ENCODE results near the gene PARK7.

Gene PARK7

DNA sequence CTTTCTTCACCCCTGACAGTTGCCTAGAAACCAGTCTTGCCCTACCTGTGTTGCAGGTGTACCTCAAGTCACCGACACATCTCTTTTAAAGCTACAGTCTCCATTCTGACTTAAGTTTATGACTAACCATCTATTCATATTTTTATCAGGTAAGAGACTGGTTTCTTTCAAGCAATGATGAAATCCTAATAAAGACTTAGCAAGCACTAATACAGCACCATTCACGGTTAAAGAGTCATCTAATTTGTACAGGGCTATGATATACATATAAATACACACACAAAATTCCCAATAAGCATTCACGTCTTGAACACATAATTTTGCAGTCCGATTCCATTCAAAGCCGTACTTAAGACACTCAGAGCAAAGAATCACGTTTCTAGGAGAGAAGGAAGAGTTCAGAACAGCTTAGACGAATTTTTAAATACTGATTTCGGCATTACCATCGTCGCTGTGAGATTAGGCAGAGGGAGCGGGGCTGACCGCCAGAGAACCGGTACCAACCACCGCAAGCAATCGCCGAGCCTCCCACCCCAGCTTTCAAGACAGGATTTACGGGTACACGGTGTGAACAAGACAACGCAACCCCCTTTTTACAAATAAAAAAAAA is 63.7 kb downstream of the PARK7 start:
- DNase-seq, result no peak

DNA sequence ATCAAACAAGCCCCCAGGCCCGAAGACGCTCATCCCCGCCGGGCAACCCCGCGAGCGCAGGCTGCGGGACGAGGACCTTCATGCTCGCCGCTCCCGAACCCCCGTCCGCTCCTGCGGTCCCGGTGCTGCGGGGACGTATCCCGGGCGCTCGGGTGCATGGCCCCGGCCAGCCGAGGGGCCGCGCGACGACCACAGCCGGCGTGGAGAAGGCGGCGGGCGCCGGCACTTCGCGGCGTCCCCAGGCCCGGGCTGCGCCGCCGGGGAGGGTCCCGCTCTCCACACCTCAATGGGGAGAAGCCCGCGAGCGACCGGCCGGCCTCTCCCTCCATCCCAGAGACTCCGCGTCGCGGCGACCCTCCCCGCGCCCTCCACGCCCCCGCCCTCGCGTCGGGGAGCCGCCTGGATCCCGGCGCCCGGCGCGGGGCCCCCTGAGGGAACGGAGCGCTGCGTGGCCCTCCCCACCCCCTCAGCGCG is 64.2 kb downstream of the PARK7 start:
- no peak for DNase-seq

DNA sequence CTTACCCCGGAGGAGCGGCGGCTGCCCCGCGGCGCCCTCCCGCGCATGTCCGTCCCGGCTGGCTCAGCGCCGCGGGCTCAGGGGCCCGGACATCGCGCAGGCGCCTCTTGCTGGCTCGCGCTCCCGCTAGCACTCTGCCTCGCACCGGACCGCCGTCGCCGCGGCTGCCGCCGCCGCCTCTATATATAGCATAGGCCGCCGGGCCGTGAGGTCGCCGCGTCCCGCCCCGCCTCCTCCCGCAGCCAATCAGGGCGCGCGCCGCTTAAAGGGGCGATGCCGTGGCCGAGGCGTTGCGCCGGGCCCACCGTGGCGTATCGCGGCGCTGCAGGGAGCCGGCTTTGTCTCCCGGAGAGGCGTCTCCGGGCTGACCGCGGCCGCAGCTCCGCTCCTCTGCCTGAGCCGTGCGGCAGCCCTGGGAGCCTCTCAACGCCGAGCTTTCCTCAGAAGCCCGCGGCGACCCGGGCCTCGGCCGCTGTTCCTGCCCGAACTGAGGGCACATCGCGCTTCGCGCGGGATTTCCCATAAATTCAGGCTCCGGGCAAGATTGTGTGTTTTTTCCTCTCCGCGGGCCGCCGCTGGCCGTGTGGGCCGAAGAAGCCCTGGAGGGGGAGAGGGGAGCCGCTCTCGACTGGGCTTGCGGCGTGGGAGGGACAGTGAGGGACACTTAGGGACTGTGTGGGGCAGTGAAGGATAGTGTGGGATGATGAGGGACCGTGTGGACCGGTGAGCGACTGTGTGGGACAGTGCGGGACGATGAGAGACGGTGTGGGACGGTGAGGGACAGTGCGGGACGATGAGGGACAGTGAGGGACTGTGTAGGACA is 64.9 kb downstream of the PARK7 start, which contains the start of gene ERRFI1:
TSS of gene ERRFI1 (minus strand) at position 157 of the 823 bp plus-strand sequence. CDS start 10,690 bp downstream, outside the sequence.
- DNase-seq, result peak; percentile 13

DNA sequence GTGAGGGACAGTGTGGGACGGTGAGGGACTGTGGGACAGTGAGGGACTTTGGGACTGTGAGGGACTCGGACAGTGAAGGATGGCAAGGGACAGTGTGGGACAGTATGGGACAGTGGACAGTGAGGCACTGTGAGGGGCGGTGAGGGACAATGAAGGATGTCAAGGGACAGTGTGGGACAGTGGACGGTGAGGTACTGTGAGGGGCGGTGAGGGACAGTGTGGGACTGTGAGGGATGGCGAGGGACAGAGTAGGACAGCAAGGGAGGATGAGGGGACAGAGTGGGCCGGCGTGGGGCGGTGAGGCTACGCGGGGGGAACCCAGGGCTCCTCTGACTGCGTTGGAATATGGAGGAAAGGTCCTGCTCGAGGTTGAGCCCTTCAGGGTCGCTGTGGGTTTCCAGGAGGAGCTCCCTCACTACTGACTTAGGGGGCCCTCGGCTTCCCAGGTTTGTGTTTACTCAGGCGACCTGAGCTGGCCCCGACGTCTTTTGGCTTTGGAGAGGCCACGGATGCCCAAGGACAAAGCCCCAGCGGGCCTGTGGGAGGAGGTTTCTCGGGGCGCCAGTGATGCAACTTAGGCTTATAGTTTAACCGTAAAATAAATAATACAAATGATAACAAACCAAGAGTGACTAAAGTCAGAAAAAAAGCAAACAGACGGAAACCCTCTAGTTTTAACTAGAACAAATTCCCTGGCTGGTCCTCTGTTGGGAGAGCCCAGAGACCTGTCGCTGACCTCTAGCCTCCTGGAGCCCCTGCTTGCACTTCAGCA is 65.7 kb downstream of the PARK7 start:
- no peak for DNase-seq

DNA sequence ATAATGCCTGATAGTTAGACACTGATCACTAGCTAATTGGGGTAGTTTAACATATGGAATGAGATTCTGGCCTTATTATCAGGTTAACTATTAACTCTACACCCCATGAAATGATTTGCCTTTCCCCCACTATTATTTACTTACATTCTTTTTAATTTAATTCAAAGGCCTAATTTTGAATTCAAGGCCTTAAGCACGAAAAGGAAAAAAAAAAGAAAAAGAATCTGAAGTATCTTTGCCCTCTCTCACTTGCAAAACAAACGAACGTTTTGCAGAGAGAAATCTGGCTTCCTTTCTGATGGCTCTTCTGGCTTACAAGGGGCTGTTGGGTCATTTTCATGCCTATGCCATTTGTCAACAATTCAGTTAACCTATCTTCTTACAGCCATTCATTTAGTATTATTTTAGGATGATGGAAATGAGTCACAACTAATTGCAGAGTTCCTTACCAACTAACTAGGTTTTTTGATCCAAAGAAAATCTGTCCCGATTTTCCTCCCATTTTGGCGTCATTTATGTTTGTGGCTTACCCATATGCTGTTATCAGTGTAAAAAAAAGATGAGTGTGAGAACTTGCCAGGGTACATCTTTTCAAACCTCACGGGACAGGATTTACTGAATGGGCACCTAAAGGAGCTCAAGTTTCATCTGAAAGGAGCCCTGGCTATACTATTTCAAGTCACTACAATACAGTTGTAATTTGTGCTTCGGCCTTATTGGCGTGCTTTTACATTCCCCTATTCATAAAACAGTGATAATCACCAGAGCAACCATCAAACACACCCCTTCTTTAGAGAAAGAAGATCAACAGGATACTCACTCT is 66.4 kb downstream of the PARK7 start:
- no peak for DNase-seq

DNA sequence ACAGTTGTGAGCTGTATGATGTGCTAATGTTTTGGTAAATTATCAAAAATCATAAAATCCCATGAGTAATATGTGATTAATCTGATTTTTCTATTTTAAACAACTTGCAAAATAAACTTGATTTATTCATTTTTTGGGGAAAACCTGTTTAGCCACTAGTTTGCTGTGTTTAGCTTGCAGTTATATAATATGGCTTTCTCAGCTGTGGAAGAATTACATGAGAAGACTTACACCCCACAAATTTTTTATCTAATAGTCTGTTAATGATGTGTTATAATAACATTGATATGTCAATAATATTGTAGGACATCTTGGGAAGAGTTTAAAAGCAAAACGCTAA is 67.0 kb downstream of the PARK7 start:
- DNase-seq, result no peak

DNA sequence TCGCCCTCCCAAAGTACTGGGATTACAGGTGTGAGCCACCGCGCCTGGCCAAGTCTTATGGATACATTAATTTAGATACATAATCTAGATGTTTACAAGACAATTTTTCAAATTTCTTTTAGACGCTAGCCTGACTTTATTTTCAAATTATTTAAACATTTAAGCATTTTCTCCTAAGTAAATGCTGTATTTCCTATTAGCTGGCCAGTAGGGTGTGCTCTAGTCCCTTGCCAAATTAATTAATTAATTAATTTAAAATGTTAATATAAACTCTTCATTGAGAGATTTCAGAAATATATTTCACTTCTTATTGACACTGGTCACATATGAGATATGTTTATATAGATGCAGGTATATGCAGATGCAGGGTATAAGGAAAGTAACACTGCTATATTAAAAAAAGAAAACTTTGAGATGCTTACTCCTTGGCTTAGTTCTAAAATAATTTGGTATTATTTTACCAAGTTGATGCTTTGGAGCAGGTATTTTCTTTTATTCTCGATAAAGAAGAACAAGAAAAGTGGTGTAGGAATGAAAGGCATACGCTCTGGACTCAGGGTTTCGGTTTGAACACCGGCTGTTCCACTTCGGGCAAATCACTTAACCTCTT is 69.8 kb downstream of the PARK7 start:
- peak; percentile 2 for DNase-seq

DNA sequence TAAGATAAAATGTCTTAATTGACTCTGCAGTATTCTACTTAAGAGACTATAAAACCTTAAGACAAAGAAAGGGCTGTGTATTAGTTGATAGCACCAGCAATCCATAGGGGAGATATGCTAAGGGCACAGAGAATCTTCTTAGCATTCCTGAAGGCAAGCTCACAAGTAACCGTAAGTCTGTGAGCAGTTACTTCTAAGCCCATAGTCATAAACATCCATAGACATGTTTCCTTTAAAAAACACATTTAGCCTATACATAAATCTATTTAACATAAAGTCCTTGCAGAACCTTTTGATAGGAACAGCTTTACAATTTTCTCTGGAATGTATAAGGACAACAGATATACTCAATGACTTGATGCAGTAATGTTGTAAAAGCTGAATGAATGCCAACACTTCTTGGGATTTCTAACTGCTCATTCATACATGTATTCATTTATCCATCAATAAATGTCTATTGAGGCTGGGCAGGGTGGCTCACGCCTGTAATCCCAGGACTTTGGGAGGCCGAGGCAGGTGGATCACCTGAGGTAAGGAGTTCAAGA is 70.9 kb downstream of the PARK7 start:
- no peak for DNase-seq

DNA sequence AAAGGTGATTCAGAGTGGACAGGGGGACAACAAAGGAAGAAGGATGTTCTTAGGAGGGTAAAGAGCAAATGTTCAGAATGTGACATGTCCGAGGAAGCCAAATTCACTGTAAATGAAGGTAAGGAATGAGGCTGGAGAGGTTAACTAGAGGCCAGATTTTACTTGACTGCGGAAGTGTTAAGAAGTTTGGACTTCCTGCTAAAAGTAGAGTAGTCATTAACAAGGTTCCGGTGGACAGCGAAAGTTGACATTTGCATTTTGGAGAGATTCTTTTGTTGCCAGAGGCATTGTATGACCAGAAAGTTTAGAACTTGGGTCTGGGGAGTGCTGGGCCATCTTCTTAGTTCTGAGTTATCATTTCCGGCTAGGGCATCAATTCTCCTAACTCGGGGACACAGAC is 71.8 kb downstream of the PARK7 start:
- no peak for DNase-seq

All from NCI-H187 treated with DMSO at 0.1 percent for 48 hours (cell line).